HG03095 (cell line): Measurements from ENCODE around the gene ARHGEF10L.
"Not testable (repeated sequence)": the region's sequence is repeated elsewhere in the genome, so short reads cannot be mapped to it uniquely, and the experiment has no call there.

ENCODE experiments used
- ATAC-seq: cut with Tn5 transposase; IDR thresholded peaks from one replicate; pipeline ENCODE4 v1.9.1; 2021; ENCODE audit warnings: moderate library complexity; ENCODE audit not compliant: unreplicated experiment

Gene ARHGEF10L

GRCh38 chr1:17539477-17540254 lies at the start of gene ARHGEF10L:
ARHGEF10L (plus strand) TSS chr1:17539698; CDS start chr1:17580596, 40,898 bp downstream.
- no peak for ATAC-seq

- ATAC-seq, result not testable (repeated sequence)
Measured at GRCh38 chr1:17489768-17490417, 49.6 kb upstream of the ARHGEF10L start.

- ATAC-seq, result not testable (repeated sequence)
Measured at GRCh38 chr1:17490667-17491066, 48.8 kb upstream of the ARHGEF10L start.

GRCh38 chr1:17494114-17494729 lies 45.3 kb upstream of the ARHGEF10L start:
- ATAC-seq, result no peak

GRCh38 chr1:17496419-17496818 lies 43.1 kb upstream of the ARHGEF10L start:
- ATAC-seq, result no peak

GRCh38 chr1:17498214-17498613 lies 41.3 kb upstream of the ARHGEF10L start:
- no peak for ATAC-seq

- ATAC-seq, result no peak
Measured at GRCh38 chr1:17502326-17502778, 37.1 kb upstream of the ARHGEF10L start.

GRCh38 chr1:17503146-17503545 lies 36.4 kb upstream of the ARHGEF10L start:
- no peak for ATAC-seq

- ATAC-seq, result not testable (repeated sequence)
Measured at GRCh38 chr1:17507200-17507599, 32.3 kb upstream of the ARHGEF10L start.

- ATAC-seq, result no peak
Measured at GRCh38 chr1:17507915-17508314, 31.6 kb upstream of the ARHGEF10L start.

- no peak for ATAC-seq
Measured at GRCh38 chr1:17509363-17509762, 30.1 kb upstream of the ARHGEF10L start.

- ATAC-seq, result no peak
Measured at GRCh38 chr1:17510138-17510537, 29.4 kb upstream of the ARHGEF10L start.

GRCh38 chr1:17511188-17511587 lies 28.3 kb upstream of the ARHGEF10L start:
- ATAC-seq, result no peak

- ATAC-seq, result no peak
Measured at GRCh38 chr1:17513131-17513530, 26.4 kb upstream of the ARHGEF10L start.

- ATAC-seq, result no peak
Measured at GRCh38 chr1:17514776-17515175, 24.7 kb upstream of the ARHGEF10L start.

GRCh38 chr1:17515902-17516301 lies 23.6 kb upstream of the ARHGEF10L start:
- no peak for ATAC-seq

GRCh38 chr1:17516303-17517214 lies 22.9 kb upstream of the ARHGEF10L start:
- no peak for ATAC-seq

GRCh38 chr1:17520041-17520440 lies 19.5 kb upstream of the ARHGEF10L start:
- ATAC-seq, result no peak

GRCh38 chr1:17520473-17521319 lies 18.8 kb upstream of the ARHGEF10L start:
- ATAC-seq, result no peak
